ENCODE measurements around the gene CACNA2D3. TPM values are rescaled to one million over a fixed set of nuclear protein-coding genes. Genes with fewer than 3 reads are reported as not detected.

The CACNA2D3 gene
- total RNA-seq, 2 donors from 2014 or later = 0.42 to 0.98 TPM

DNA sequence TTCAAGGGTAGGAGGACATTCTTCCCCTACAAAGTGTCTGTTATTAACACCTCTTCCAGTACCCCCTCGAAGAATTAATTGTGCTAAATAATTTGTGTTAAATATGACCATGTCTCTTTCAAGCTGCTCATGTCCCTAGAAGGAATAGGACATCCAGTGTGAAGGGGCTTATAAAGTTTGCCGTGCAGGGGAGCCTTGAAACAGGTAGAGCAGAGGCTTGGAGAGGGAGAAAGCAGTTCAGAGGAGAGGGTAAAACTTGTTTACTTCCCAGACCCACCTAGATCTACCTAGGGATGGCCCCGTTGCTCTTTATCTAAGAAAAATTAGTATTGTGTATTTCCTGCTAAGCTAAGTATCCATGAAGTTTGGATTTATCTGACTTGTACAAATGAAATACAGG, 114.8 kb downstream of the CACNA2D3 start:
- Histone ChIP-seq H3K27me3 (no peaks in the 10 kb centered on the region), H3K9ac (ENCODE audit: low read depth in 2 of 2, low read length in 2 of 2) (no peak overlapping the region), H3K9me3 (no peaks in the 10 kb centered on the region), H3K4me3 (no peak overlapping the region), H3K27ac (no peak overlapping the region), H3K36me3 (no peaks in the 10 kb centered on the region), H3K4me1 (no peaks in the 10 kb centered on the region)
- TF ChIP-seq, protein P1, sequence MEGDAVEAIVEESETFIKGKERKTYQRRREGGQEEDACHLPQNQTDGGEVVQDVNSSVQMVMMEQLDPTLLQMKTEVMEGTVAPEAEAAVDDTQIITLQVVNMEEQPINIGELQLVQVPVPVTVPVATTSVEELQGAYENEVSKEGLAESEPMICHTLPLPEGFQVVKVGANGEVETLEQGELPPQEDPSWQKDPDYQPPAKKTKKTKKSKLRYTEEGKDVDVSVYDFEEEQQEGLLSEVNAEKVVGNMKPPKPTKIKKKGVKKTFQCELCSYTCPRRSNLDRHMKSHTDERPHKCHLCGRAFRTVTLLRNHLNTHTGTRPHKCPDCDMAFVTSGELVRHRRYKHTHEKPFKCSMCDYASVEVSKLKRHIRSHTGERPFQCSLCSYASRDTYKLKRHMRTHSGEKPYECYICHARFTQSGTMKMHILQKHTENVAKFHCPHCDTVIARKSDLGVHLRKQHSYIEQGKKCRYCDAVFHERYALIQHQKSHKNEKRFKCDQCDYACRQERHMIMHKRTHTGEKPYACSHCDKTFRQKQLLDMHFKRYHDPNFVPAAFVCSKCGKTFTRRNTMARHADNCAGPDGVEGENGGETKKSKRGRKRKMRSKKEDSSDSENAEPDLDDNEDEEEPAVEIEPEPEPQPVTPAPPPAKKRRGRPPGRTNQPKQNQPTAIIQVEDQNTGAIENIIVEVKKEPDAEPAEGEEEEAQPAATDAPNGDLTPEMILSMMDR (IDR thresholded peaks at IDR 0.05) = no peak
- intact Hi-C loops (cut with DNase I) = no loop called here
- DNase-seq = no peak

DNA sequence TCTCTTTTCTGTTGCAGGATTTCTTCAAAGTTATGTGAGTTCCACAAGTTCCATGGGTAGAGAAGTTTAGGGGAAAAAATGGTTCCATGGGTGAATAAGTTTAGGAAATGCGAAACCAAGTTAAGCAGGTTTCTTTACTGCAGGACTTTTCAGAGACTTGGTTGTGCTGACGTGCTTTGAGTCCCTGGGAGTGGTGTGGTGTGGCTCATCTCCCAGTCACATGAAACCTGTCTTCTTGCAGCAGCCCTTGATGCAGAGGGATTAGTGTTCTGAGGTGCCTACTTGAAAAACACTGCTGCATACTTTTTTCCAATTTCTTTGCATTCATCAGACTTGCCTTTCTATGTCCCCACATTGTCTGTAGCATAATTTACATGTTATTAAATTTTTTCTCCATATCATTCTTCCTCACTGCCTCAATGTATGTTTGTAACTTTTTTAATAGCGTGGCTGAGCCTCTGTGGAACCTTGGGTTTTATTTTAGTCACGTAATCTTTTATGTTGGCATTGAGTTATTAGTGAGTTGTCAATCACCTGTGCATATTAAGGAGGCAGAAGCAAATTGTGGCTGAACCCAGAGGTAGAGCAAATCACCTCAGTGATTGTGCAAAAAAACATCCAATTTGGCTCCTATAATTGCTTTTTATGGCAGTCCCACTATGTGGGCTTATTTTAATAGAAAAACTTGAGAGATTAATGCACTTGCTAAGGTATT, 115.6 kb downstream of the CACNA2D3 start:
- intact Hi-C loops (cut with DNase I) = no loop called here
- H3K9me3 ChIP-seq = no peaks in the 10 kb centered on the region
- TF ChIP-seq, protein P1 (IDR thresholded peaks at IDR 0.05) = no peak
- no peak overlapping the region for H3K27ac ChIP-seq
- H3K36me3 ChIP-seq = no peaks in the 10 kb centered on the region
- no peaks in the 10 kb centered on the region for H3K27me3 ChIP-seq
- no peak for DNase-seq
- H3K9ac ChIP-seq (ENCODE audit: low read depth in 2 of 2, low read length in 2 of 2) = no peak overlapping the region
- H3K4me3 ChIP-seq = no peak overlapping the region
- H3K4me1 ChIP-seq = no peaks in the 10 kb centered on the region

DNA sequence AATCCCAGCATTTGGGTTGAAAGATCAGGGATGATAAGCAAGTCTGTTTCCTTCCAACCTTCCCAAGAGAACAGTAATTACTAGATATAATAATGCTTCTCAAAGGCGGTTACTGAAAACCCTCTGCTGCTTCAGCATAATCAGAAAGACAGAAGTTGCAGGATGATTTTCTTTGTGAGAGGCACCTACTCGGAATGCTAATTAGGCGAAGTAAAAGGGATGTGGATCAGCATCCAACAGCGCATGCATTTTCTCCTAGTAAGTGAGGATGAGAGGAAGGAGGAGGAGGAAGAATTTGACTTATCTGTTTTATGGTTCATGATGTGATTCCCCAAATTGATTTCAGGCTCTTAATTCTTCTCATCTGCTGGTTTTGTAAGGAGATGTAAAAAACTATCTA, 118.0 kb downstream of the CACNA2D3 start:
- intact Hi-C loops (cut with DNase I) = no loop called here
- no peaks in the 10 kb centered on the region for H3K9me3 ChIP-seq
- H3K4me1 ChIP-seq = no peaks in the 10 kb centered on the region
- no peaks in the 10 kb centered on the region for H3K36me3 ChIP-seq
- no peak overlapping the region for H3K9ac ChIP-seq (ENCODE audit: low read depth in 2 of 2, low read length in 2 of 2)
- TF ChIP-seq, protein P1 (IDR thresholded peaks at IDR 0.05) = no peak
- no peaks in the 10 kb centered on the region for H3K27me3 ChIP-seq
- DNase-seq = no peak
- no peak overlapping the region for H3K27ac ChIP-seq
- no peak overlapping the region for H3K4me3 ChIP-seq

DNA sequence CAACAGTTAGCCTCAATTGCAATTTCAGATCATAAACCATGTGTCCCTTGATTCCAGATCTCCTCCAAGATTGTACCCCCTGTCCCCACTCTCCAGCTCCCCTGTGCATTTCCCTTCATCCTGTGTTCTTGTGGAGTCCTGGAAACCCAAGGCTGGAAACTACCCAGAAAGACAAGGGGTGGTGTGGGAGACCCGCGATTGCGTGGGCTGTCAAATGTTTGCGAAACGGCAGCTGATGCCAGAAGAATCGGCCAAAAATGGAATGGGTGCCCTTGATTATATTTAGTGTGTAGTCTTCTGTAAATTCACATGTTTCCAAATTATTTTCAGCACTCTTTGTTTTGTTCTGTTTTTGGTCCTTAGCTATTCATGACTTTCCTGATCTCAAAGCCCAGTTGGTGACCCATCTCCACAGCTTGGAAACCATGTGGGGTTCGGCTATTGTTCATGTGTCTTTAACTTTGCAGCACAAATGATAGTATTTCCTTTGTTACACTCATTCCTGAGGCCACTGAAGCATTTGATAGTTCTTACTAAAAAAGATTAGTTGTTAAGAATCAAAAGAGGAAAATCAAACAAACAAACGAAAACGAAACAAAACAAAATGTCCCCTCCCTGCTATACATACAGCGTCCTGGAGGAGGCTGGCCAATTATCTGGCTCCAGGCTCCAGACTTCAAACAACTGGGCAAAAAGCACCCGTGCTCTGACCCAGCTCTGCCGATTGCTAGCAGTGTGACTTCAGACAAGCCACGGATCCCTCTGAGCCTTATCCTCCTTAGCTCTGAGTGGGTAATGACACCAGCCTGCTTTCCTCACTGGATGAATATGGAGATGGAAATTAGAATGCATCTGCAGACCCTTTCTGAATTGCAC, 120.9 kb downstream of the CACNA2D3 start:
- intact Hi-C loops (cut with DNase I) = no loop called here
- no peaks in the 10 kb centered on the region for H3K36me3 ChIP-seq
- no peak overlapping the region for H3K9ac ChIP-seq (ENCODE audit: low read depth in 2 of 2, low read length in 2 of 2)
- no peak overlapping the region for H3K4me3 ChIP-seq
- no peaks in the 10 kb centered on the region for H3K9me3 ChIP-seq
- no peak for DNase-seq
- TF ChIP-seq, protein P1 (IDR thresholded peaks at IDR 0.05) = no peak
- H3K4me1 ChIP-seq = no peaks in the 10 kb centered on the region
- H3K27me3 ChIP-seq = no peaks in the 10 kb centered on the region
- no peak overlapping the region for H3K27ac ChIP-seq

DNA sequence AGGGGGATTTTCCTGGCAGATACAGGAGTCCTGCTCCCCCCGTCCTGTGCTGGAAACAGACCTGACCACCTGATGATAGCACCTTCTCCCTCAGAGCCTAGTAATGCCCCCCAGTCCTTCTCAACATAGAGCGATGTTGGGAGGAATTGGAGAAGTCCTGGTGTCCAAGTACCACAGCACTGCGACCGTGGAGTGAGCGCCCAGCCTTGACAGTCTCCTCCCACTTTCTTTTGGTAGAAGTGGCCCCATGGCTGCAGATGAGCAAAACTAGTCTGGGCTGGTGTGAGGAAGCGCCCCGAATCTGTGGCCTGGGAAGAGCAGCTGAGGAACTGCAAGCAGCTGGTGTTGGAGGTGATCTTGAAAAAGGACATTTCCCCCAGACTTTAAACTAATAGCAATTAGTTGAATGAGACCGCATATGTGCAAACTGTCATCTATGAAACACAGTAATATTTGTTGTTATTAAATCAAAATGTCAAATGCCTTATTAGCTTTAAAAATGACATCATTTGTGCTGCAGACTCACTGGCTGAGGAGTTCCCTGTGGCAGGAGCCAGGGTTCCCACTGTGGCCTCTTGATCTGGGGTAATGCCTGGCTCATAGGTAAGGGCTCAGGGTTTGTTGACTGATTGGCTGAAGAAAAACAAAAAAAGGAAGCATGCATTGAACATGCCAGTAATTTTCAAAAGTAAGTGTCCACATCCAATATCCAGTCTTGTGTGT, 121.8 kb downstream of the CACNA2D3 start:
- intact Hi-C loops (cut with DNase I) = no loop called here
- H3K27ac ChIP-seq = no peak overlapping the region
- TF ChIP-seq, protein P1 (IDR thresholded peaks at IDR 0.05) = no peak
- no peak overlapping the region for H3K9ac ChIP-seq (ENCODE audit: low read depth in 2 of 2, low read length in 2 of 2)
- H3K36me3 ChIP-seq = no peaks in the 10 kb centered on the region
- no peaks in the 10 kb centered on the region for H3K27me3 ChIP-seq
- H3K9me3 ChIP-seq = no peaks in the 10 kb centered on the region
- no peak for DNase-seq
- H3K4me3 ChIP-seq = no peak overlapping the region
- H3K4me1 ChIP-seq = no peaks in the 10 kb centered on the region

All from colonic mucosa (tissue), 4 donors.